CD4-positive, alpha-beta T cell treated with Interleukin-15 for 4 hours (primary cell): Measurements from ENCODE around the gene EFCAB6.

Experiments used
- DNase-seq: peaks from one replicate; pipeline ENCODE4 v3.0.0-alpha.2; 2020; ENCODE audit warnings: low spot score

EFCAB6 gene

GRCh38 chr22:43846966-43847365 lies 34.9 kb upstream of the EFCAB6 start:
- DNase-seq: no peak

DNA sequence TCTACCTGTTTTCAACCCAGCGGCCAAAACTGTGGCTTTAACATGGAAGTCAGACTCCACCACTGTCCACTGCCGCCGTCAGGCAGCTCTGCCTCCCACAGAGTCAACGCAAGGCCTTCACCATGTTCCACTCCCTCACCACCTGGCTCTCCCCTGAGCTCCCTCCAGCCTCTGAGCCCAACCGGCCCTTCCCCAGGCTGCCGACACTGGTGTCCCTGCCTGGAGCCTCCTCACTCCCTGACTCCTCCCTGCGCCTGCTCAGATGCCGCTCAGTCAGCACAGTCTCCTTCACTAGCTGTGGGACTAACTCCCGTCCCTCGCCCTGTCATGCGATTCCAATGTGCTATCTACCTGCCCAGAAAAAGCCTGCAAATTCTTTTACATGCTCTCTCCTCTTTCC lies 33.9 kb upstream of the EFCAB6 start:
- no peak for DNase-seq

DNA sequence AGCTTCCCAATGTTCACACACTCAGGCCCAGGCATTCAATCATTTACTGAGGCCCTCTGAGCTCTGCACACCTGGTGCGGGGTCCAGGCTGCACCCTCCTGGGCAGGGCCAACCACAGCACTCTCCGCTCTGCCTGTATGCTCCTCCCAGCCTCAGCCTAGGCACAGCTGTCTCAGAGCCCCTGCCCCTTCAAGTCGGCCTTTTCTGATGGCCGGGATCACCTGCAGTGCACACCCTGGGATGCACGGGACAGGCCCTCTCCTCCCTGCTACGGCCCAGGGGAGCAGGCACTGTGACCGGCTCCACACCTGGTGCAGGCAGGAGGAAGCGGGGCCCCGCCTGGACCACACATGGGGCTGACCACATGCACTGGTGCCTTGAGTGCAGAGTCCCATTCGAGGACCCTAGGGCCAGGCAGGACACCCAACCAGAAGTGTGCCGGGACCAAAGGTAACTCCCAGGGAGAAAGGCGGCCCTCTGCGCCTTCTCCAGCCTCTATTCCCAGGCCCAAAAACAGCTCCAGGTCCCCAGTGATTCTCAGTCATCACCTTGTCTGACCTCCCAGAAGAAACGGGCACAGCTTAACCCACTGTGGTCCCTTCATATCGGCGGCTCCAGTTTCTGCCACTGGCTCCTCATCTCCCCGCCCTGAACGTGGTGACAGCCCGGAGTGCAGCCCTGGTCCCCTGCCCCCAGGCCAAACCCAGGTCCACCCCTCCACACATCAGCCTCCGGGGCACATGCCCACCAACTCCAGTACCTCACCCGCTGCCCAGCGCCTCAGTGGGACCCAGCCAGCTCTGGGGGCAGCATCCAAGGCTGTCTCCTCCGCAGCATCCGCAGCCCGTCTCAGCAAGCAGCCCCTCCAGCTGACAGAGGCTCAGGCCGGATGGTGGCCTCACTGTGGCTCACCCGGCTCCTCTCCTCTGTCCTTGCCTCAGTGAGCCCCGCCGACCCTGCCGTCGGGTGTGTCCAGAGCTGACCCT lies 32.7 kb upstream of the EFCAB6 start:
- DNase-seq: no peak

GRCh38 chr22:43843783-43844530 lies 31.9 kb upstream of the EFCAB6 start:
- no peak for DNase-seq

GRCh38 chr22:43841742-43842141 lies 29.6 kb upstream of the EFCAB6 start:
- DNase-seq: no peak

DNA sequence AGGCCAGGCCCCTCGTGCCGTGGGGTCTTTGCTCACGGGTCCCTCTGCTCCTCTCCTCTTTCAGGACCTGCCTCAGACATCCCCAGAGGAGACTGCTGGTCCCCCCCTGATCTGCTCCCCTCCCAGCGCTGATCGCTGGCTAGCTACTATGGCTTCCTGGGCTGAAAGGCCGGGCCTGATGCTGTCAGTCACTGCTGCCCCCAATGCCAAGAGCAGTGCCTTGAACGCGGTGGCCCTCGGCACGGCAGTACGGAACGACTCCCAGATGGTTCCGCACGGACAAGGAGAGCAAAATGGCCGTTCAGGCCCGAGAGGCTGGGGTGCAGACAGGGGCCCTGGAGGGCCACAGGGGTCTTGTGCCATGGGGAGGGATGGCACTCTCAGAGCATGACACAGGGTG lies 28.7 kb upstream of the EFCAB6 start:
- DNase-seq: no peak

GRCh38 chr22:43840431-43840830 lies 28.3 kb upstream of the EFCAB6 start:
- DNase-seq: no peak

- DNase-seq: no peak
Observed at GRCh38 chr22:43839781-43840180, 27.7 kb upstream of the EFCAB6 start.

DNA sequence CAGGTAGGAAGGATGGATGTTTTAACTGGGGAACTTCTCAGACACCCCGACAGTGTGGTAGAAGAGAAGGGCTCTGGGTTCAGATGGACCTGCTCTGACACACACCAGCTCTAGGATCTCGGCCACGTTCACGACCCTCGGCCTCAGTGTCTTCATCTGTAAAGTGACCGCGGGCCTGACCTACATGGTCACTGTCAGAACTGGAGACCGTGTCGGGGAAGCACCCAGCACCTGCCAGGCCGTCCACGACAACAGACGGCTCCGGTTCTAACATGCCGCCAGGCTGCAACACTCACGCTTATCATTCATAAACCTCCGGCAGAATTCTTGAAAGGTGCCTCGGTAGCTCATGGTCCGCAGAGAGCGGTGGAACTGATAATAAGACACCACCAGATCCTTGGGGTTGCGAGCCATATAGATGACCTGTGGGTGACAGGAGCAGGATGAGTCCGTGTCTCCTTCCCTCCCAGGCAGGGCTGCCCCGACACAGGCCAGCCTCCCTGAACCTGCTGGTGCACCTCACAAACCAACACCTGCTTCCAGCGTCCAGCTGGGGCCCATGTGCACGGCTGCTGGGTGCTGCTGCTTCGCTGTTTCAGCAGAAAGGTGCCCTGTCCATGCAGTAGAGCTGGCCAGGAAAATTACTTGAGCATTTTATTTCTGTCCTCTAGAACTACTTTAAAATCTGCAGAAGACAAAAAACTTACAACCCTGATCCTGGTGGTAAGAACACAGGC lies 26.6 kb upstream of the EFCAB6 start:
- DNase-seq: no peak

DNA sequence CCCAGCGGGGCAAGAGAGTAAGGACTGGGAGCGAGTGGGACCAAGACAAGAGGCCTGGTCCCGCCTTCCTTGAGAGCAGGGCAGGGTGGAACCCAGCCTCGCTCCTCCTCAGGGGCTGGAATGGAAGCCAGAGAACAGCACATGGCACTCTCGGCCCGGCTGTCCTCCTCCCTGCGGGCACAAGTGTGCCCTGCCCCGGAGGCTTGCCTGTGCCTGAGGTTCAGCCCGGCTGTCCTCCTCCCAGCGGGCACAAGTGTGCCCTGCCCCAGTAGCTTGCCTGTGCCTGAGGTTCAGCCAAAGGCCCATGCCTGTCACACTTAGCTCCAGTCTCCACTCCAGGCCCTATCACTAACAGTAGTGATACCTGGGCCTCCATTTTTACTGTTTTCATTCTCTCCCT lies 26.1 kb upstream of the EFCAB6 start:
- no peak for DNase-seq

DNA sequence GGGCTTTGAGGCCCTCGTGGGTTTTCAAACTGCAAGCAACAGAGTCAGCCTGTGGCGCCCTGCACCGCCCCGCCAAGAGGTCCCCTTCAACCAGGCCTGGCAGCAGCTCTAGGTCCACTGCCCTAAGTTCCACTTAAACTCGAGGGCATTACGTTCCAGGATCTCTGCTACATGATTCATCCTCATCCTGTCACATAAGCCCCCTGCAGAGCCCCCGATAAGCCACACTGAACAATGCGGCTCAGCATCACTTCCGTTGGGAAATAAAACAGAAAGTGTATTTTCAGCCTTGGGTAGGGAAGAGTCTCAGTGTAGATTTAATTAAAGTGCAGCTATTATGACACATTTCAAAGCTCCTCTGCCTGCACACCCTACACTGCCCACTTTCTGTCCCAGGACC lies 25.6 kb upstream of the EFCAB6 start:
- no peak for DNase-seq

- DNase-seq: no peak
Observed at GRCh38 chr22:43835736-43836135, 23.6 kb upstream of the EFCAB6 start.

DNA sequence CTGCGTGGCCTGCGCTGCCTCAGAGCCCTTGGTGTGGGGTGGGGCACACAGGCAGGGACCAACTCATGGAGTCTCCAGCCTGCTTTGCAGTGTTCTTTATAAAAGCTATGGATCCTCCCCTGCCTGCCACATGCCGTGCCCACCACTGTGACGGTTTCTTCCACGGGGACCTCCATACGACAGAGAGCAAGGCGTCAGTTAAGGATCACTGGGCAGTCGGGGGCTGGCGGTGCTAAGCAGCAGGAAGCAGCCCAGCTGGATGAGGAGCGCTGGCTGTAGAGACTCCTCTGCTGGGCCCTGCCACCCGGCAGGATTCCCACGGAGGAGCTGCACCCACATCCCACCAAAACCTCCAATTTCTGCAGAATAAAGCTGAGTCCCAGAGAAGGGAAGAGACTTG lies 23.1 kb upstream of the EFCAB6 start:
- DNase-seq: no peak

GRCh38 chr22:43833286-43834240 lies 21.5 kb upstream of the EFCAB6 start:
- no peak for DNase-seq

DNA sequence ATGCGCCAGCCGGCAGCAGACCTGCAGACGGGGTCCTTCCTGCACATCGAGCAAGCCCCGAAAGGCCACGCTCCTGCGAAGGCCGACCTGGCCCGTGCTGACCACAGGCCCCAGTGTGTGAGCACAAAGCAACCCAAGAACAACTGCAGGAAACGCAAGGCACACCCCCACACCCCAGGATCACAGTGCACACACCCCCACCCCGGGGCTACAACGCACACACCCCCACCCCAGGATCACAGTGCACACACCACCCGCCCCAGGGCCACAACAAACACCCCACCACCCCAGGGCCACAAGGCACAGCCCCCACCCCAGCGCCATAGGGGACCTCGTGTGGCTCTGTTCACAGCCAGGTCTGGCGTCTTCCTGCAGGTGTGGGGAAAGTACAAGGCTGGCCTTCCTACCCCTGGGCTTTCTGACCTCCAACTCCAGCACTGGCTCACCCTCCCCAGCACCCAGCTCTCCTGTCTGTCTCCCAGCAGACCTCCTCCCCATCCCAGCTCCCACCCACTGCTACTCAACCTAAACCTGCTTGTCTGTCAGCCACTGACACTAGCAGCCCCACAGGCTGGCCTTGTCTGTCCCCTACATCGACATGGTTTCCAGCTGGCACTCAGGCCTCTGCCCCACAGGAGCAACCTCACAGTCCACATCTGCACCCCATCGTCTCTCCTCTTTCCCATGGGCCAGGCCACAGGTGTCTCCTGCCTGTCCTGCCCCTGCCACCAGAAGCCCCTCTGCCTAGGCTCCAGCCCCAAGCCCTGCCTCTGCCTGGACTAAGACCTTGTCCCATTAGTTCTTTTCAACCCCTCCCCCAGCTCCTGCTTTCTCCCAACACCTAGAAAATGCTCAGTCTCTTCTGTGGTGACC lies 20.5 kb upstream of the EFCAB6 start:
- no peak for DNase-seq

DNA sequence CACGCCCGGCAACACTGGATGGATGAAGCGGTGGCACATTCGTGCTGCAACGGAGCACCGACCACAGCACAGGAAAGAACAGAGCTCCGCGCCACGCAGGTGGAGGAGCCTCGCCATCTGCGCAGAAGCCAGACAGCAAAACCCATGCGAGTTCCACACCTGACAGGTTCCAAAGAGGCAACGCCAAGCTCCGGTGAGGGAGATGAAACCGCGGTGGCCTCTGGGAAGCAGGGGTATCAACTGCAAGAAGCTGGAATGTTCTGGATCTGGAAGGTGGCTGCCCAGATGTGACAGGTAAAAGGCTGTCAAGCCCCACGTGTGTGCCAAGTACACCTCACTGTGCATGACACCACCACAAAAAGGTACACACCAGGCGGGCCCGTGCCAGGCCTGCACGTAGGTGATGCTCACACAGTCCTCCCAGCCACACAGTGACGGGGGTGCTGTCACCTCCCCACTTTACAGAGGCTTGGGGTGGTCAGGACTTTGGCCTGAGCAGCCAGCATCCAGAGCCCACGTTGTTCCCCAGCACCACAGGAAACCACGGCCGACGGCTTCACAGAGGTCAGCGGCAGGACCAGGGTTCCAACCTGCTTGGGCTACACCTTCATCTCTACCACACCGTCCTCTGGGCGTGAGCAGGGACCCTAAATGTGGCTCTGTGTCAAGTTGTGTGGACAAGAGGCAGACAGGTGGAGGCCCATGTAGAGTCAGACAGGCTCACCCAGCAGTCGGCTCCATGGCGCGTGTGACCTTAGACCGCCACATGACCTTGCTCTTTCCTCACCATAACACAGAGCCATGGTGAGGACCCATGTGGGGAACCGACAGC lies 19.7 kb upstream of the EFCAB6 start:
- no peak for DNase-seq

GRCh38 chr22:43830931-43831560 lies 18.9 kb upstream of the EFCAB6 start:
- DNase-seq: no peak

DNA sequence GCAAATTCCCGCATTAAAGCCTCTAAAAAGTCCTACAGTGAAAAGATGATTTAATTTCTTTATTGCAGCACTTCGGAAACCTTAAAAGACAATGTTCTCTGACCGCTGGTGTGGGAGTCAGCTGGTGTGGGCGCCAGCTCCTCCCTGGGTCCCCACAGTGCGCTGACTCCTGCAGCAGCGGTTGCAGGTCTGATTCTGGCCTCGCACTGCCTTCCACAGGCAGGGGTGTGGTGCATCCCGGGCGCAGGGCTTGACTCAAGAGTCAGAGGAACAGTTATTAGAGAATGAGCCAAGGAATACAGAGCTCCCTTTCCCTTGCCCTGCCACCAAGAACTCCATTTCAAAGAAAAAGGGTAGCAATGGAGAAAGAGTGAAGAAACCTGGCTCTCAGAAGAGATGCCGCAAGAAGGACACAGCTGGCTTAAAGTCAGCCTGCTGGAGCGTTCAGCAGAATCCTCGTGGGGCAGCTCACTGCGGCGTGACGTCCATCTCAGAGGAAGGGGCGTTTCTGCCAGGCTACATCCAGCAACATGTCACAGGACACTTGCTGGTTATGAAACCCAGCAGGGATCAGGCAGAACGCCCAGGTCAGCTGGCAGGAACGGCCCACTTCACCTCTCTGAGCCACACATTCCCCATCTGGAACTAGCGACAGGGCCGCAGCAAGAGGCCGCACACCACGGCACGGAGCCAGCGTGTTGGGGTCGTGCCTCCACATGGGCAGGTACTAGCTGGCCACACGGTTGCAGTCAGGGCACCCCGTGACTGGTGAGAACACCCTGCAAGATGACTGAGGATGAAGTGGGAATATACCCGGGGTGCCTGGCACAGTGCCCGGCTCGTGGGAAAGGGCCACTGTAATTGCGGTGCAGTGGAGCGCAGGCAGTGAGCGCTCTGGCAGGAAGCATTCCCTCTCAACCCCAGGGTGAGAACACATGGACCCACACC lies 18.1 kb upstream of the EFCAB6 start:
- no peak for DNase-seq
